HepG2 (cell line): ENCODE data around the gene RASSF7. TPM values are rescaled to one million over a fixed set of nuclear protein-coding genes. Genes with fewer than 3 reads are reported as not detected.

ENCODE experiments used
- AGO1 ChIP-seq: fragments of 200-400 bp; formaldehyde crosslinking; IDR thresholded peaks from 2 replicates; pipeline ENCODE4 v1.6.1; 2017; ENCODE audit warnings: mild to moderate bottlenecking, low read depth, low read length, moderate library complexity; ENCODE audit not compliant: poor library complexity, severe bottlenecking
- CC2D1A ChIP-seq: sonication (generic); formaldehyde crosslinking; IDR thresholded peaks from 2 replicates; pipeline ENCODE4 v1.8.1; 2023; ENCODE audit warnings: mild to moderate bottlenecking, missing genetic modification reagents
- GFI1 ChIP-seq: sonication (generic); formaldehyde crosslinking; IDR thresholded peaks from 2 replicates; pipeline ENCODE4 v1.5.0; 2020; ENCODE audit warnings: missing genetic modification reagents, mild to moderate bottlenecking, borderline replicate concordance
- GMEB2 ChIP-seq: IDR thresholded peaks from 2 replicates; pipeline ENCODE4 v1.6.1; 2016; ENCODE audit warnings: missing biosample characterization, missing genetic modification reagents, low read depth
- IRF9 ChIP-seq: sonication (generic); formaldehyde crosslinking; IDR thresholded peaks from 2 replicates; pipeline ENCODE4 v1.8.0; 2022; ENCODE audit warnings: missing genetic modification reagents, mild to moderate bottlenecking, borderline replicate concordance
- KDM1A ChIP-seq: IDR thresholded peaks from 2 replicates; pipeline ENCODE4 v1.6.1; 2016; ENCODE audit warnings: missing compliant biosample characterization
- MAZ ChIP-seq, 2 experiments: sonication (generic) in 1 of 2; formaldehyde crosslinking in 1 of 2; IDR thresholded peaks; 2 replicates each; pipeline versions ENCODE4 v1.5.0 to v1.6.1; 2012 to 2020; ENCODE audit warnings: low read depth in 2 of 2, mild to moderate bottlenecking in 2 of 2, borderline replicate concordance in 1 of 2, improper control_type of control experiment in 1 of 2, low read length in 1 of 2, missing genetic modification reagents in 1 of 2, moderate library complexity in 1 of 2
- MTF2 ChIP-seq: sonication (generic); formaldehyde crosslinking; IDR thresholded peaks from 2 replicates; pipeline ENCODE4 v1.5.0; 2020; ENCODE audit warnings: missing genetic modification reagents, borderline replicate concordance
- NFAT5 ChIP-seq: sonication (generic); formaldehyde crosslinking; IDR thresholded peaks from 2 replicates; pipeline ENCODE4 v1.4.0; 2020; ENCODE audit warnings: missing genetic modification reagents
- SNAPC2 ChIP-seq: sonication (generic); formaldehyde crosslinking; IDR thresholded peaks from 2 replicates; pipeline ENCODE4 v1.8.1; 2022; ENCODE audit warnings: mild to moderate bottlenecking, missing genetic modification reagents
- ZBTB1 ChIP-seq: sonication (generic); formaldehyde crosslinking; IDR thresholded peaks from 2 replicates; pipeline ENCODE4 v1.4.0; 2020; ENCODE audit warnings: missing genetic modification reagents, borderline replicate concordance
- ZNF512B ChIP-seq: sonication (generic); formaldehyde crosslinking; IDR thresholded peaks from 2 replicates; pipeline ENCODE4 v1.5.1; 2020; ENCODE audit warnings: missing genetic modification reagents, mild to moderate bottlenecking, borderline replicate concordance
- ZNF552 ChIP-seq: sonication (generic); formaldehyde crosslinking; IDR thresholded peaks from 2 replicates; pipeline ENCODE4 v1.9.0; 2022; ENCODE audit warnings: missing genetic modification reagents, mild to moderate bottlenecking, borderline replicate concordance
- ZNF563 ChIP-seq: sonication (generic); formaldehyde crosslinking; IDR thresholded peaks from 2 replicates; pipeline ENCODE4 v1.8.0; 2022; ENCODE audit warnings: mild to moderate bottlenecking, moderate library complexity, missing genetic modification reagents
- ZNF740 ChIP-seq: sonication (generic); formaldehyde crosslinking; IDR thresholded peaks from 2 replicates; pipeline ENCODE4 v1.4.0; 2020; ENCODE audit warnings: missing genetic modification reagents
- ZNF761 ChIP-seq: sonication (generic); formaldehyde crosslinking; conservative IDR thresholded peaks from 2 replicates; pipeline ENCODE4 v1.4.0; 2020; ENCODE audit warnings: mild to moderate bottlenecking, missing genetic modification reagents
- ZNF782 ChIP-seq: sonication (generic); formaldehyde crosslinking; IDR thresholded peaks from 2 replicates; pipeline ENCODE4 v1.4.0; 2020; ENCODE audit warnings: missing genetic modification reagents, mild to moderate bottlenecking, borderline replicate concordance
- polyA plus RNA-seq, 8 experiments: library from polyadenylated mRNA; depleted of rRNA in 3 of 8; stranded (reverse) in 7 of 8; unstranded in 1 of 8; fragments of >200 nt; fragmentation: Illumina TruSeq in 4 of 8; extraction: Trizol in 4 of 8; gene quantifications; 2 replicates each; pipeline versions ENCODE4 v1.2.1 to v1.2.3, GENCODE V29; 2011 to 2016; ENCODE audit warnings: low read depth in 4 of 8, missing spikeins in 1 of 8, mixed read lengths in 1 of 8; ENCODE audit not compliant: insufficient read depth in 1 of 8
- total RNA-seq, 5 experiments: library from RNA; depleted of rRNA; stranded (reverse); fragments of >200 nt; fragmentation: Illumina TruSeq; extraction: Trizol; gene quantifications; 2 replicates each; pipeline ENCODE4 v1.2.3, GENCODE V29; 2016; ENCODE audit warnings: low read depth in 1 of 5

The RASSF7 gene
- total and polyA plus RNA-seq, 2 of the 13 experiments (the other 11 are each of a cell fraction or from before 2014, with no cell fraction given) = 20.2 to 28.6 TPM

DNA sequence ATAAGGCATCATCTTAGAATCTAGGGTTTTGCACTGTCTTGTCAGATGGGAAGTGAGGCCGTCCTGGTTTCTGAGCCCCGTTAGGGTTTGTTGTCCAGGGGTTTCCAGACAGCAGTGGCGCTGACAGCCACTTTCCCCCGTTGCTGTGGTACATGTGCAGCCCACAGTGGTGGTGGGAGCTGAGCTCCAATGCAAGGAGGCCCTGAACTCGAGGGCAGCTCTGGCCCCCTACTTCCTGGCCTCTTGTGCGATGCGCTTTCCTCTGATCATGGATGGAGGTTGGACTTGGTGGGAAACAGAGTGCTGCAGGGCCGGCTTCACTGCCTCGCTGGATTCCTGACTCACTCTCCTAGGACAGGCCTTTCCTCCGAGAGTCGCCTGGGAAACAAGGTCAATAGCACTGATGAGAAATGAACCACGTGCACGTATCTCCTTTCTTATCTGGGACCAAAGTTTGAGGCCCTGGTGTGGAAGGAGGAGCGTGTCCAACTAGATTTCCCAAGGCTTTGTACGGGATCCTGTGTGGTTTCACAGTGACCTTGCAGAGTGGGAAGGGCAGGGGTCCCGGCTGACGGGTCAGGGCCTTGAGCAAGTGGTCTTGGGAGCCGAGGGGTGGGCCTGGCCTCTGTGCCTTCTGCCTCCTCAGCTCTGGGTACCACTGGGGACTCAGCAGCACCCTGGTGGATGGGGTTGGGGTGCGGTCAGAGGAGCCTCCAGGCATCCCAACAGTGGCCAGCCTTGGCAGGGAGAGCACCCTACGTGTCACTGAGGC, 19.2 kb downstream of the RASSF7 start (continued):
- no peak for TF ChIP-seq IRF9 (CRISPR knock-in tag)
- no peak; the same call in 1 of the 2 replicates for TF ChIP-seq ZNF512B
- TF ChIP-seq AGO1 = no peak
- no peak for TF ChIP-seq ZBTB1 (CRISPR knock-in tag)
- no peak for TF ChIP-seq ZNF740 (CRISPR knock-in tag)
- TF ChIP-seq GMEB2 = no peak
- TF ChIP-seq ZNF761 = no peak
- TF ChIP-seq ZNF563 (CRISPR knock-in tag) = no peak
- TF ChIP-seq MTF2 = no peak
- no peak for TF ChIP-seq GFI1 (CRISPR knock-in tag)
- no peak for TF ChIP-seq ZNF552 (CRISPR knock-in tag)
- no peak for TF ChIP-seq SNAPC2 (CRISPR knock-in tag)
- TF ChIP-seq ZNF782 (CRISPR knock-in tag) = no peak
- TF ChIP-seq NFAT5 (CRISPR knock-in tag) = no peak
- TF ChIP-seq KDM1A (CRISPR knock-in tag) = no peak
- TF ChIP-seq CC2D1A = no peak
- no peak for TF ChIP-seq MAZ (IDR thresholded peaks at IDR 0.05; ENCODE audit: borderline replicate concordance, low read depth, low read length)
- no peak for TF ChIP-seq MAZ (CRISPR knock-in tag; IDR thresholded peaks at IDR 0.05; ENCODE audit: low read depth)
